ENCODE data around the gene IKBKE.
"Not testable (repeated sequence)": the region's sequence is repeated elsewhere in the genome, so short reads cannot be mapped to it uniquely, and the experiment has no call there.

IKBKE gene

DNA sequence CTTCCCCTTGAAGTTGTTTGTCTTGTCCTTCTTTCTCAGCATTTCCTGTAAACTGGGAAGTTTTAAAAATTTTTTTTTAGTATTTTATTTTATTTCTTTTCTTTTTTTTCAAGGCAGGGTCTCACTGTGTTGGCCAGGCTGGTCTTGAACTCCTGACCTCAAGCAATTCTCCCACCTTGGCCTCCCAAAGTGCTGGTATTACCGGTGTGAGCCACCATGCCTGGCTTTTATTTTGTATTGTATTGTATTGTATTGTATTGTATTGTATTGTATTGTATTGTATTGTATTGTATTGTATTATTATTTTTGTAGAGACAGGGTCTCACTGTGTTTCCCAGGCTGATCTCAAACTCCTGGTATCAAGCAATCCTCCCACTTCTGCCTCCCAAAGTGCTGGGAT lies 13.6 kb downstream of the IKBKE start:
- not testable (repeated sequence) for H3K27me3 ChIP-seq (ENCODE audit: control insufficient read depth, insufficient read depth, low read length); H3K27ac ChIP-seq (ENCODE audit: low read length); H3K4me1 ChIP-seq (ENCODE audit: control insufficient read depth, insufficient read depth, low read length); H3K9me3 ChIP-seq (ENCODE audit: control insufficient read depth, insufficient read depth, low read length); H3K4me3 ChIP-seq (ENCODE audit: low read length); DNase-seq (ENCODE audit: low read depth, low spot score); H3K36me3 ChIP-seq (ENCODE audit: control insufficient read depth, insufficient read depth, low read length)
- WGBS (ENCODE audit: insufficient coverage, insufficient read length) = no CpG with 5 or more reads among the region's 1 CpG

DNA sequence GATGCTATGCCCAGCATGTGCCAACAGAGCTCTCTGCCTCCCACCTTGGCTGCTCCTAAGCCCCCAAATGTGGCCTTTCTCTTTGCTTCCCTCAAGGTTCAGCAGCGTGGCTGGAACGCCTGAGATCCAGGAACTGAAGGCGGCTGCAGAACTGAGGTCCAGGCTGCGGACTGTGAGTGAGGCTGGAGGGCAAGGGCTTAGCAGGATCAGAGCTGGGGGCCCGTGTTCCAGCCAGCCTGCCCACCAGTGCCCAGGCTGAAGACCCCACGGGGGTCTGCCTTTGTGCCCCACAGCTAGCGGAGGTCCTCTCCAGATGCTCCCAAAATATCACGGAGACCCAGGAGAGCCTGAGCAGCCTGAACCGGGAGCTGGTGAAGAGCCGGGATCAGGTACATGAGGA lies 14.6 kb downstream of the IKBKE start:
- no peaks in the 10 kb centered on the region for H3K36me3 ChIP-seq (ENCODE audit: control insufficient read depth, insufficient read depth, low read length)
- no peak overlapping the region for H3K27ac ChIP-seq (ENCODE audit: low read length)
- H3K9me3 ChIP-seq (ENCODE audit: control insufficient read depth, insufficient read depth, low read length) = no peaks in the 10 kb centered on the region
- no peak overlapping the region for H3K4me3 ChIP-seq (ENCODE audit: low read length)
- no CpG with 5 or more reads among the region's 10 CpGs for WGBS (ENCODE audit: insufficient coverage, insufficient read length)
- no peaks in the 10 kb centered on the region; the same call in 1 of the 2 replicates for H3K4me1 ChIP-seq (ENCODE audit: control insufficient read depth, insufficient read depth, low read length)
- no peak for DNase-seq (ENCODE audit: low read depth, low spot score)
- no peaks in the 10 kb centered on the region for H3K27me3 ChIP-seq (ENCODE audit: control insufficient read depth, insufficient read depth, low read length)

DNA sequence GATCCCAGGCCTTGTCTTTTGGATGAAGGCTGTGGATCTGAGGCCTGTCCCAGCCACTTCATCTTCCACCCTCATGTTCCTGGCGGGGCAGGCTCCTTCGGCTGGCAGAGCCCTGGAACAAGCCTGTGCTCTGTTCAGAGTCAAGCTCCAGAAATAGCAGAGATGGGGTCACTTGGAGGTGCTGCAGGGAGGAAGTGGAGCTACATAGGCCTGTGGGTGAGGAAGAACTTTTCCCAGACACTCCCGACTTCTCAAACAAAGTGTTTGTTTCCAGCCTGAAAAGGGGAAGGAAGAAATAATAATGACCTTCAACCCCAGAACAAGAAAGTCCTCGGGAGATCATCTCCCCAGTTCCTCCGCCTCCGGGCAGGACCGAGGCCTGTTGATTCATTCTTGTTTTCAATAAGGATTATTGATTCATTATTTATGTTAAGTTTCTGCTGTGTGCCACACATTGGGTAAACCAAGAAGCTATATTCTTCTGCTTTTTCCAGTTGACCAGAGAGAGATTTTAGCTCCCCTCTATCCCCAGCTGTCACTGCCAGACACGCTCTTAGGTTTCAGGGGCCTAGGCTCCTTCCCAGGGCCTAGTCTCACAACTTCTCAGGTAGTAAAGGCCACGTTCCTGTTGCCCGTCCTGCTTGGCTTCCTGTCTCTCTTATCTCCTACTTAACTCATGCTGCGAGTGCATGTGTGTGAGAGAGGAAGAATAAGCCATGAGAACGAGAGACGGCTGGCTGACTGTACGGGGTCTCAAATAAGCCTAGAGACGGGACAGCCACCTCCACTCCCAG lies 16.9 kb downstream of the IKBKE start:
- Histone ChIP-seq H3K27ac (ENCODE audit: low read length) (no peak overlapping the region), H3K4me1 (ENCODE audit: control insufficient read depth, insufficient read depth, low read length) (no peaks in the 10 kb centered on the region; the same call in 1 of the 2 replicates), H3K36me3 (ENCODE audit: control insufficient read depth, insufficient read depth, low read length) (no peaks in the 10 kb centered on the region), H3K4me3 (ENCODE audit: low read length) (no peak overlapping the region), H3K9me3 (ENCODE audit: control insufficient read depth, insufficient read depth, low read length) (no peaks in the 10 kb centered on the region), H3K27me3 (ENCODE audit: control insufficient read depth, insufficient read depth, low read length) (no peaks in the 10 kb centered on the region)
- no CpG with 5 or more reads among the region's 15 CpGs for WGBS (ENCODE audit: insufficient coverage, insufficient read length)
- no peak for DNase-seq (ENCODE audit: low read depth, low spot score)

DNA sequence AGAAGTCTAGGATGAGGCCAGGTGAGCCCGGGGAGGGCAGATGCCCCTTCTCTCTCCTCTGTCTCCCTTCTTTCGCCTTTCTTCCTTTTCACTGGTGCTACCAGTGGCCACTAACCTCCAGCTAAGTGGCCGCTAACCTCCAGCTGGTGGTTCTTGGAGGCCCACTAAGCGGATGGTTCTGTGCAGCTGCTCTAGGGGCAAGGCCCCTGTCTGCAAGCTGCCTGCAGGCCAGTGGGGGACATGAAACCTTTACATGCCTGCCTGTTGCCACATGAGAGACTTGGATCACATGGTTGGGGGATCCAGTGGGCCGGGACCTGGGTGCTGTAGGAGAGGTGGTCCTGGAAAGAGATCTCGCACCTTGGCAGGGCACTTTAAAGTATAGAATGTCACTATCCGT lies 17.7 kb downstream of the IKBKE start:
- no CpG with 5 or more reads among the region's 7 CpGs for WGBS (ENCODE audit: insufficient coverage, insufficient read length)
- no peak for DNase-seq (ENCODE audit: low read depth, low spot score)

DNA sequence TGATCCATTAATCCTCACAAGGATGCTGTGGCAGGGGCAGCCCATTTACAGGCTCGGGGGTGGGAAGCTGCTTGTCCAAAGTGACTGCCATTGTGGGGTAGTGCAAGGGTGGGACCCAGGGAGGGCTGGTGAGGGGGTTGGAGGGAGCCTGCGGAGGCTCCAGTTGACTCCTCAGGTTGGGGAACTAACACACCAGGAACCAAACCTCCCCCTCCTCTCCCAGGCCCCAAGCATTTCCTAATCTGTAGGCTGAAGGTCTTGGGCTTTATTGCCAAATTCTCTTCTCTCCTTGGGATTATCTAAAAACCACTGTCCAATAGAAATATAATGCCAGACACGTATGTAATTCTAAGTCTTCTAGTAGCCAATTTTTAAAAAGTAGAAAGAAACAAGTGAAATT lies 18.2 kb downstream of the IKBKE start:
- no peaks in the 10 kb centered on the region; the same call in 1 of the 2 replicates for H3K4me1 ChIP-seq (ENCODE audit: control insufficient read depth, insufficient read depth, low read length)
- no peaks in the 10 kb centered on the region for H3K36me3 ChIP-seq (ENCODE audit: control insufficient read depth, insufficient read depth, low read length)
- no peak overlapping the region for H3K27ac ChIP-seq (ENCODE audit: low read length)
- WGBS (ENCODE audit: insufficient coverage, insufficient read length) = no CpG with 5 or more reads among the region's 3 CpGs
- no peaks in the 10 kb centered on the region for H3K27me3 ChIP-seq (ENCODE audit: control insufficient read depth, insufficient read depth, low read length)
- H3K9me3 ChIP-seq (ENCODE audit: control insufficient read depth, insufficient read depth, low read length) = no peaks in the 10 kb centered on the region
- H3K4me3 ChIP-seq (ENCODE audit: low read length) = no peak overlapping the region
- no peak for DNase-seq (ENCODE audit: low read depth, low spot score)

More for the DNA sequence above, 17.7 kb downstream of the IKBKE start:
- no peaks in the 10 kb centered on the region for H3K36me3 ChIP-seq (ENCODE audit: control insufficient read depth, insufficient read depth, low read length)
- no peak overlapping the region for H3K4me3 ChIP-seq (ENCODE audit: low read length)
- no peaks in the 10 kb centered on the region; the same call in 1 of the 2 replicates for H3K4me1 ChIP-seq (ENCODE audit: control insufficient read depth, insufficient read depth, low read length)
- H3K9me3 ChIP-seq (ENCODE audit: control insufficient read depth, insufficient read depth, low read length) = no peaks in the 10 kb centered on the region
- H3K27me3 ChIP-seq (ENCODE audit: control insufficient read depth, insufficient read depth, low read length) = no peaks in the 10 kb centered on the region
- H3K27ac ChIP-seq (ENCODE audit: low read length) = no peak overlapping the region

DNA sequence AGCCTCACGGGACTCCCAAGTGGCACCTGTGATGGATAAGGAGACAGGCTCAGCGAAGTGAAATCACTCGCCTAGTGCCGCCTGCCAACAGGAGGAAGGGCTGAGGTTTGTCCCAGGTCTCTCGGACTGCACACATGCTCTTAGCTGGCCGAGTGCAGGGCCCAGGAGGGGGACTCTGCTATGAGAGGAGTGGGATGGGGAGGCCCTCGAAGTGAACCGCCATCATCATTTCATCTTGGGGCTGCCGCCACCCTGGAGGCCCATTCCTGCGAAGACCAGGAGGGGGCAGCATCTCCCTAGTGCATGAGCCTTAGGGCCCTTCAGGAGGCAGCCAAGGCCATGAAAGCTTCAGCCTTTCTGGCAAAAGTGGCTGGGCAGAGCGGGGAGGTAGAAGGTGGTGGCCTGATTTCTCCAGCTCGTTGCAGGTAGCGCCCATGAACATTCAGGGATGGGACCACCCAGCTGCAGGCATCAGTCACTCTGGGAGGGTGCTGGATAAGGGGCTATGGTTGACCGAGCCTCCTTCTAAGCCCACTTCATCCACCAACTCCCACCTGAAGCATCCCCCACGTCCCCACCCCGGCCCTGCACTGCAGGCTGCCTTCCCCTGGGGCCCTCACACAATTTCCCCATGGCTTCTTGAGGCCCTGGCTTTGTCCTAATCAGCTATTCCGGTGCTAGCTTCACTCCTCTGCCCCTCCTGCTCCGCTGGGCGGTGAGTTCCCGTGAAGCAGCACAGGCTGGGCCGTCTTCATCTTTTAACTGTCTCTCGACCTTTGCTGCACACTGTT lies 19.9 kb downstream of the IKBKE start:
- H3K27me3 ChIP-seq (ENCODE audit: control insufficient read depth, insufficient read depth, low read length) = no peaks in the 10 kb centered on the region
- no peaks in the 10 kb centered on the region for H3K9me3 ChIP-seq (ENCODE audit: control insufficient read depth, insufficient read depth, low read length)
- no peak overlapping the region for H3K27ac ChIP-seq (ENCODE audit: low read length)
- DNase-seq (ENCODE audit: low read depth, low spot score) = no peak
- no CpG with 5 or more reads among the region's 22 CpGs for WGBS (ENCODE audit: insufficient coverage, insufficient read length)
- H3K36me3 ChIP-seq (ENCODE audit: control insufficient read depth, insufficient read depth, low read length) = no peaks in the 10 kb centered on the region
- H3K4me3 ChIP-seq (ENCODE audit: low read length) = no peak overlapping the region
- no peaks in the 10 kb centered on the region; the same call in 1 of the 2 replicates for H3K4me1 ChIP-seq (ENCODE audit: control insufficient read depth, insufficient read depth, low read length)

DNA sequence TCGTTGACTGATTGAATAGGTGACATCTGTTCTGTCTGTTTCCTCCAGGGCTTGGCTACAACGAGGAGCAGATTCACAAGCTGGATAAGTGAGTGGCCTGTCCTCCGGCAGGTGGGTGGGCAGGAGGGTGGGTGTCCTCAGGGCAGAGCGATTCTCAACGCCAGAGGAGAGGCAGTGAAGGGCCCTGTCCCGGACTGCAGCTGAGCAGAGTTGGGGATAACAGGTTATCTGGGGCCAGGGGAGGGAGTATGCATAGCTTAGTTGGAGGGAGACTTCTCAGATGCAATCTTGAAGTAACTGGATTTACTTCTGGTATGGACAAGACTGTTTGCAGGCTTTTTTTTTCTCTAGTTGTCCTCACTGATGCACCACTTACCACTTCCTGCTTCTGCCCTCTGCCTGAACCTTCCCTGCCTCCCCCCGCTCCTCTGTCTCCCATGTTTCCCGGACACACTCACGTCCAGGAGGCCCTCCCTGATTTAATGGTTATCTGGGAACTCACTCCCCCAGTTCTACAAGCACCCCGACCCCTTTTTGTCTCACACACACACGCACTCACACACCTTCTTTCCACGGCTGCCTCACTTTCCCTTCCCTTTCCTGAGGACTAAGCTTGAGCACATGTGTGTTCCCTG lies 20.6 kb downstream of the IKBKE start:
- no peak overlapping the region for H3K4me3 ChIP-seq (ENCODE audit: low read length)
- no peaks in the 10 kb centered on the region; the same call in 1 of the 2 replicates for H3K4me1 ChIP-seq (ENCODE audit: control insufficient read depth, insufficient read depth, low read length)
- WGBS (ENCODE audit: insufficient coverage, insufficient read length) = no CpG with 5 or more reads among the region's 12 CpGs
- no peaks in the 10 kb centered on the region for H3K9me3 ChIP-seq (ENCODE audit: control insufficient read depth, insufficient read depth, low read length)
- no peaks in the 10 kb centered on the region for H3K27me3 ChIP-seq (ENCODE audit: control insufficient read depth, insufficient read depth, low read length)
- H3K36me3 ChIP-seq (ENCODE audit: control insufficient read depth, insufficient read depth, low read length) = no peaks in the 10 kb centered on the region
- no peak overlapping the region for H3K27ac ChIP-seq (ENCODE audit: low read length)
- DNase-seq (ENCODE audit: low read depth, low spot score) = no peak

DNA sequence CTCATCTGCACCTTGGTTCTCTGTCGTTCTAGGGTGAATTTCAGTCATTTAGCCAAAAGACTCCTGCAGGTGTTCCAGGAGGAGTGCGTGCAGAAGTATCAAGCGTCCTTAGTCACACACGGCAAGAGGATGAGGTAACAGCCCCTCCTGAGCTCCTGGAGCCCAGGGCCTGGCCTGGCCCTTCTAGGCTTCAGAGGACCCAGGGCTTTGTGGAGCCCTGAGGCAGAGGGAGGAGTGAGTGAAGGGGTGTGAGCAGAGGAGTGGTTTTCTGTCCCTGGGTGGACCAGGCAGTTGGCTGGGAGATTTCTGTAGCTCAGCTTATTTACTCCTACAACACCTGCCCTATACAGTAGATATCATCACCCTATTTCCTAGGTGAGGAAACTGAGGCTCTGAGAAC lies 21.3 kb downstream of the IKBKE start:
- Histone ChIP-seq H3K27me3 (ENCODE audit: control insufficient read depth, insufficient read depth, low read length) (no peaks in the 10 kb centered on the region), H3K27ac (ENCODE audit: low read length) (no peak overlapping the region), H3K4me3 (ENCODE audit: low read length) (no peak overlapping the region), H3K4me1 (ENCODE audit: control insufficient read depth, insufficient read depth, low read length) (no peaks in the 10 kb centered on the region; the same call in 1 of the 2 replicates), H3K36me3 (ENCODE audit: control insufficient read depth, insufficient read depth, low read length) (peaks cover 2% of the 10 kb centered on the region; the same call in 1 of the 2 replicates), H3K9me3 (ENCODE audit: control insufficient read depth, insufficient read depth, low read length) (no peaks in the 10 kb centered on the region)
- no CpG with 5 or more reads among the region's 4 CpGs for WGBS (ENCODE audit: insufficient coverage, insufficient read length)
- DNase-seq (ENCODE audit: low read depth, low spot score) = no peak

DNA sequence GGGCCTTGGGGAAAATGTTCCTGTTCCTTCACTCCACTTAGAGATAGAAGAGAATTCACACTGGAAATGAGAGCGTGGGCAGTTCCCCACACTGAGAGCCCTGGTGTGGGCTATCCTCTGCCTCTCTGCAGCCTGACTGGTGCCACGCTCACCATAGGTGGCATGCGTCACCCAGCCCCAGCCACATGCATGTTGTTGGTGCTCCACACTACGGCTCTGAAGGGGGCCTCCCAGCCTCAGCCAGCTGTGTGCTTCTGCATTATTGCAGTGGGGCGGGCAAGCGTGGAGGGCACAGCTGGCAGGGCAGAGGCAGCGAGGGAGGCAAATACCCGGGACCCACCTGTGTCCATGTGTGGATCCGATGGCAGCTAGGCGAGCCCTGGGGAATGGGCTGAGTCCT lies 22.3 kb downstream of the IKBKE start:
- Histone ChIP-seq H3K9me3 (ENCODE audit: control insufficient read depth, insufficient read depth, low read length) (no peaks in the 10 kb centered on the region), H3K27ac (ENCODE audit: low read length) (no peak overlapping the region), H3K36me3 (ENCODE audit: control insufficient read depth, insufficient read depth, low read length) (peaks cover 2% of the 10 kb centered on the region; the same call in 1 of the 2 replicates), H3K4me3 (ENCODE audit: low read length) (no peak overlapping the region; the same call in 1 of the 2 replicates), H3K27me3 (ENCODE audit: control insufficient read depth, insufficient read depth, low read length) (no peaks in the 10 kb centered on the region), H3K4me1 (ENCODE audit: control insufficient read depth, insufficient read depth, low read length) (no peaks in the 10 kb centered on the region; the same call in 1 of the 2 replicates)
- DNase-seq (ENCODE audit: low read depth, low spot score) = no peak
- WGBS (ENCODE audit: insufficient coverage, insufficient read length) = no CpG with 5 or more reads among the region's 10 CpGs

DNA sequence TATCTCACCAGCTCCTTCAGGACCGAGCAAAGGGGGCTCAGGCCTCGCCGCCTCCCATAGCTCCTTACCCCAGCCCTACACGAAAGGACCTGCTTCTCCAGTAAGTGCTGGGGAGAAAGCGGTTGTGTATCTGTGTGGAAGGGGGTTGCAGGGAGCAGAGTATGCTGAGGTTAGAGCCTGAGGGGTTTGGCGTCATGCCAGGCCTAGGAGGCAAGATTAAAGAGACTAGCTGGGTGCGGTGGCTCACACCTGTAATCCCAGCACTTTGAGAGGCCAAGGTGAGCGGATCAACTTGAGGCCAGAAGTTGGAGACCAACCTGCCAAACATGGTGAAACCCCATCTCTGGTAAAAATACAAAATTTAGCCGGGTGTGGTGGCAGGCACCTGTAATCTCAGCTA lies 23.0 kb downstream of the IKBKE start:
- Histone ChIP-seq H3K36me3 (ENCODE audit: control insufficient read depth, insufficient read depth, low read length) (peaks cover 2% of the 10 kb centered on the region; the same call in 1 of the 2 replicates), H3K9me3 (ENCODE audit: control insufficient read depth, insufficient read depth, low read length) (no peaks in the 10 kb centered on the region), H3K27ac (ENCODE audit: low read length) (no peak overlapping the region), H3K27me3 (ENCODE audit: control insufficient read depth, insufficient read depth, low read length) (no peaks in the 10 kb centered on the region), H3K4me3 (ENCODE audit: low read length) (no peak overlapping the region), H3K4me1 (ENCODE audit: control insufficient read depth, insufficient read depth, low read length) (no peaks in the 10 kb centered on the region; the same call in 1 of the 2 replicates)
- DNase-seq (ENCODE audit: low read depth, low spot score) = no peak
- no CpG with 5 or more reads among the region's 9 CpGs for WGBS (ENCODE audit: insufficient coverage, insufficient read length)
